Astrocyte (in vitro differentiated cells and primary cell): Measurements from ENCODE around the gene SNX24. TPM values are rescaled to one million over a fixed set of nuclear protein-coding genes. Genes with fewer than 3 reads are reported as not detected.
A peak's percentile ranks its signal among the peaks of the same experiment; 100 is the strongest.

ENCODE experiments used
- DNase-seq: peaks from one replicate; pipeline ENCODE4 v3.0.0-alpha.2; 2010; ENCODE audit warnings: low read depth
- FAIRE-seq: peaks from 2 replicates; lab custom pipeline; 2011; peaks lifted over from hg19 to GRCh38; lab: Jason Lieb, UNC
- H2AFZ ChIP-seq: 2 replicates; pipeline ENCODE4 v1.6.0; 2012; ENCODE audit warnings: low read depth, low read length, inconsistent platforms
- H3K27ac ChIP-seq: 2 replicates; pipeline ENCODE4 v1.5.1; 2011; ENCODE audit warnings: low read depth, low read length, inconsistent platforms
- H3K27me3 ChIP-seq: 2 replicates; pipeline ENCODE4 v1.6.0; 2011; ENCODE audit warnings: low read length, inconsistent platforms; ENCODE audit not compliant: insufficient read depth
- H3K36me3 ChIP-seq: 2 replicates; pipeline ENCODE4 v1.5.1; 2011; ENCODE audit warnings: low read length, inconsistent platforms; ENCODE audit not compliant: insufficient read depth
- H3K4me1 ChIP-seq: 2 replicates; pipeline ENCODE4 v1.5.1; 2011; ENCODE audit warnings: low read length, inconsistent platforms; ENCODE audit not compliant: insufficient read depth
- H3K4me2 ChIP-seq: 2 replicates; pipeline ENCODE4 v1.6.0; 2012; ENCODE audit warnings: low read length, inconsistent platforms
- H3K4me3 ChIP-seq: 2 replicates; pipeline ENCODE4 v1.5.1; 2011; ENCODE audit warnings: low read depth, mild to moderate bottlenecking, low read length, inconsistent platforms; ENCODE audit not compliant: insufficient read depth
- H3K79me2 ChIP-seq: 2 replicates; pipeline ENCODE4 v1.6.0; 2012; ENCODE audit warnings: mild to moderate bottlenecking, low read length, inconsistent platforms; ENCODE audit not compliant: insufficient read depth
- H3K9ac ChIP-seq: 2 replicates; pipeline ENCODE4 v1.6.0; 2012; ENCODE audit warnings: mild to moderate bottlenecking, low read length, inconsistent platforms
- H3K9me3 ChIP-seq: 2 replicates; pipeline ENCODE4 v1.5.1; 2012; ENCODE audit warnings: low read depth, mild to moderate bottlenecking, low read length, inconsistent platforms; ENCODE audit not compliant: insufficient read depth
- H4K20me1 ChIP-seq: 2 replicates; pipeline ENCODE4 v1.6.0; 2012; ENCODE audit warnings: low read length, inconsistent platforms; ENCODE audit not compliant: insufficient read depth
- H3K27ac Mint-ChIP-seq: one replicate; pipeline ENCODE4 v1.8.0; 2021; ENCODE audit warnings: mild to moderate bottlenecking, mixed read lengths; ENCODE audit not compliant: unreplicated experiment
- H3K27me3 Mint-ChIP-seq: one replicate; pipeline ENCODE4 v1.8.0; 2021; ENCODE audit warnings: low read depth, mixed read lengths; ENCODE audit not compliant: unreplicated experiment
- H3K36me3 Mint-ChIP-seq: one replicate; pipeline ENCODE4 v1.8.0; 2021; ENCODE audit warnings: low read depth, mixed read lengths; ENCODE audit not compliant: unreplicated experiment
- H3K4me1 Mint-ChIP-seq: one replicate; pipeline ENCODE4 v1.8.0; 2021; ENCODE audit warnings: low read depth, mixed read lengths; ENCODE audit not compliant: unreplicated experiment
- H3K4me3 Mint-ChIP-seq: one replicate; pipeline ENCODE4 v1.8.0; 2021; ENCODE audit warnings: mild to moderate bottlenecking, moderate library complexity, mixed read lengths; ENCODE audit not compliant: unreplicated experiment
- H3K9me3 Mint-ChIP-seq: one replicate; pipeline ENCODE4 v1.8.0; 2021; ENCODE audit warnings: mild to moderate bottlenecking, mixed read lengths; ENCODE audit not compliant: unreplicated experiment
- CTCF ChIP-seq: IDR thresholded peaks from 2 replicates; pipeline ENCODE4 v1.5.1; 2011; ENCODE audit warnings: low read depth, mild to moderate bottlenecking, inconsistent platforms, low read length, moderate library complexity; ENCODE audit not compliant: insufficient read depth
- EZH2 ChIP-seq: IDR thresholded peaks from 2 replicates; pipeline ENCODE4 v1.6.1; 2012; ENCODE audit warnings: mild to moderate bottlenecking, low read length, inconsistent platforms; ENCODE audit not compliant: insufficient read depth
- total RNA-seq: library from RNA; stranded (reverse); gene quantifications from 2 replicates; pipeline ENCODE4 v1.2.1, GENCODE V29; 2021

Gene SNX24
- total RNA-seq, 1 donor from 2014 or later: 44.6 TPM

- Histone ChIP-seq H2AFZ (no peak overlapping the region), H3K27ac (no peak overlapping the region), H3K79me2 (peaks cover 47% of the 10 kb centered on the region), H3K9me3 (no peaks in the 10 kb centered on the region), H4K20me1 (peaks cover 35% of the 10 kb centered on the region), H3K36me3 (no peaks in the 10 kb centered on the region), H3K4me2 (no peak overlapping the region), H3K9ac (no peak overlapping the region), H3K4me3 (no peak overlapping the region), H3K4me1 (no peaks in the 10 kb centered on the region), H3K27me3 (no peaks in the 10 kb centered on the region)
- H3K27ac Mint-ChIP-seq: no peak overlapping the region
- peaks cover 2% of the 10 kb centered on the region for H3K9me3 Mint-ChIP-seq
- DNase-seq (peak; percentile 23), FAIRE-seq (no peak)
- H3K4me3 Mint-ChIP-seq: no peak overlapping the region
- TF ChIP-seq CTCF (no peak), EZH2 (no peak)
- peaks cover 3% of the 10 kb centered on the region for H3K36me3 Mint-ChIP-seq
- H3K4me1 Mint-ChIP-seq: peaks cover 5% of the 10 kb centered on the region
- no peaks in the 10 kb centered on the region for H3K27me3 Mint-ChIP-seq
Measured at GRCh38 chr5:122858451-122858850, 13.0 kb downstream of the SNX24 start.

- H3K27ac ChIP-seq: no peak overlapping the region
- peaks cover 41% of the 10 kb centered on the region for H4K20me1 ChIP-seq
- Mint-ChIP-seq H3K4me1 (peaks cover 5% of the 10 kb centered on the region), H3K9me3 (no peaks in the 10 kb centered on the region), H3K27me3 (no peaks in the 10 kb centered on the region), H3K27ac (no peak overlapping the region), H3K36me3 (peaks cover 12% of the 10 kb centered on the region), H3K4me3 (no peak overlapping the region)
- no peak overlapping the region for H3K4me3 ChIP-seq
- DNase-seq (no peak), FAIRE-seq (no peak)
- H3K36me3 ChIP-seq: peaks cover 4% of the 10 kb centered on the region
- H3K4me1 ChIP-seq: no peaks in the 10 kb centered on the region
- H2AFZ ChIP-seq: no peak overlapping the region
- no peak overlapping the region for H3K4me2 ChIP-seq
- H3K9me3 ChIP-seq: no peaks in the 10 kb centered on the region
- H3K79me2 ChIP-seq: peaks cover 32% of the 10 kb centered on the region
- H3K9ac ChIP-seq: no peak overlapping the region
- TF ChIP-seq EZH2 (no peak), CTCF (no peak)
- no peaks in the 10 kb centered on the region for H3K27me3 ChIP-seq
Measured at GRCh38 chr5:122863240-122863639, 17.8 kb downstream of the SNX24 start.

- no peak overlapping the region for H3K4me3 ChIP-seq
- Mint-ChIP-seq H3K4me1 (peaks cover 5% of the 10 kb centered on the region), H3K9me3 (no peaks in the 10 kb centered on the region), H3K4me3 (no peak overlapping the region), H3K27ac (no peak overlapping the region), H3K36me3 (peaks cover 14% of the 10 kb centered on the region), H3K27me3 (no peaks in the 10 kb centered on the region)
- H3K36me3 ChIP-seq: peaks cover 4% of the 10 kb centered on the region
- DNase-seq (no peak), FAIRE-seq (no peak)
- no peak overlapping the region for H3K27ac ChIP-seq
- H3K4me2 ChIP-seq: no peak overlapping the region
- H3K9me3 ChIP-seq: no peaks in the 10 kb centered on the region
- TF ChIP-seq EZH2: no peak
- no peaks in the 10 kb centered on the region for H3K4me1 ChIP-seq
- H4K20me1 ChIP-seq: peaks cover 37% of the 10 kb centered on the region
- H3K9ac ChIP-seq: no peak overlapping the region
- H2AFZ ChIP-seq: no peak overlapping the region
- H3K27me3 ChIP-seq: no peaks in the 10 kb centered on the region
- peaks cover 28% of the 10 kb centered on the region for H3K79me2 ChIP-seq
Measured at GRCh38 chr5:122863721-122864120, 18.3 kb downstream of the SNX24 start.
